Right hindlimb (tissue), 1 donor: ENCODE data around the gene ADIPOR2.

ENCODE experiments used
- DNase-seq: peaks from one replicate; pipeline ENCODE4 v3.0.0-alpha.2; 2018

Gene ADIPOR2

GRCh38 chr12:1800401-1801302 lies 109.8 kb downstream of the ADIPOR2 start:
- DNase-seq = peak; percentile 18

- DNase-seq = peak; percentile 12
These were observed 110.6 kb downstream of the ADIPOR2 start for GRCh38 chr12:1801303-1801975.

- no peak for DNase-seq
These were observed 112.9 kb downstream of the ADIPOR2 start for GRCh38 chr12:1803736-1804135.

- DNase-seq = peak; percentile 93
These were observed 113.9 kb downstream of the ADIPOR2 start for GRCh38 chr12:1804545-1805332.

GRCh38 chr12:1805441-1806081 lies 114.7 kb downstream of the ADIPOR2 start:
- no peak for DNase-seq

GRCh38 chr12:1806301-1807086 lies 115.6 kb downstream of the ADIPOR2 start:
- DNase-seq = no peak

GRCh38 chr12:1807087-1807860 lies 116.4 kb downstream of the ADIPOR2 start:
- DNase-seq = no peak

GRCh38 chr12:1808036-1808797 lies 117.3 kb downstream of the ADIPOR2 start:
- no peak for DNase-seq

- DNase-seq = no peak
These were observed 118.1 kb downstream of the ADIPOR2 start for GRCh38 chr12:1808798-1809480.

GRCh38 chr12:1809591-1810190 lies 118.8 kb downstream of the ADIPOR2 start:
- DNase-seq = no peak

- DNase-seq = no peak
These were observed 119.5 kb downstream of the ADIPOR2 start for GRCh38 chr12:1810201-1810930.

GRCh38 chr12:1810931-1811280 lies 120.0 kb downstream of the ADIPOR2 start:
- no peak for DNase-seq

GRCh38 chr12:1811281-1811947 lies 120.5 kb downstream of the ADIPOR2 start:
- no peak for DNase-seq

GRCh38 chr12:1811948-1812291 lies 121.0 kb downstream of the ADIPOR2 start:
- DNase-seq = no peak

GRCh38 chr12:1812650-1813302 lies 121.9 kb downstream of the ADIPOR2 start:
- no peak for DNase-seq

GRCh38 chr12:1814266-1814665 lies 123.4 kb downstream of the ADIPOR2 start:
- no peak for DNase-seq

GRCh38 chr12:1815108-1815507 lies 124.2 kb downstream of the ADIPOR2 start:
- no peak for DNase-seq
